GM06990 (cell line): Measurements from ENCODE around the gene RPTOR.

Source experiments
- DNase-seq: peaks from one replicate; pipeline ENCODE4 v3.0.0-alpha.2; 2011; ENCODE audit not compliant: insufficient read length; ENCODE audit errors: extremely low read depth
- H3K27me3 ChIP-seq: replicated peaks from 2 replicates; pipeline ENCODE4 v1.6.0; 2011; ENCODE audit warnings: low read length; ENCODE audit not compliant: control insufficient read depth, insufficient read depth
- H3K36me3 ChIP-seq: 2 replicates; pipeline ENCODE4 v1.5.1; 2011; ENCODE audit warnings: low read length; ENCODE audit not compliant: control insufficient read depth, insufficient read depth
- H3K4me3 ChIP-seq: replicated peaks from 2 replicates; pipeline ENCODE4 v1.5.1; 2011; ENCODE audit warnings: low read depth, mild to moderate bottlenecking, control low read depth, low read length
- CTCF ChIP-seq: IDR thresholded peaks from 2 replicates; pipeline ENCODE4 v1.5.1; 2011; ENCODE audit warnings: low read length, control low read depth, mild to moderate bottlenecking, inconsistent platforms; ENCODE audit not compliant: insufficient read depth, poor library complexity, severe bottlenecking

Gene RPTOR

GRCh38 chr17:80807014-80807413 is 262.4 kb downstream of the RPTOR start:
- Histone ChIP-seq H3K4me3 (no peak overlapping the region), H3K27me3 (no peaks in the 10 kb centered on the region), H3K36me3 (no peaks in the 10 kb centered on the region; the same call in none of the 2 replicates)
- TF ChIP-seq CTCF, result no peak
- no peak for DNase-seq

GRCh38 chr17:80807882-80808281 is 263.2 kb downstream of the RPTOR start:
- Histone ChIP-seq H3K36me3 (peaks cover 2% of the 10 kb centered on the region), H3K4me3 (no peak overlapping the region), H3K27me3 (no peaks in the 10 kb centered on the region)
- no peak for TF ChIP-seq CTCF
- DNase-seq, result no peak

GRCh38 chr17:80811181-80812105 is 266.8 kb downstream of the RPTOR start:
- Histone ChIP-seq H3K4me3 (no peak overlapping the region), H3K36me3 (peaks cover 2% of the 10 kb centered on the region), H3K27me3 (no peaks in the 10 kb centered on the region)
- no peak for DNase-seq
- no peak for TF ChIP-seq CTCF

- TF ChIP-seq CTCF, result no peak
- Histone ChIP-seq H3K27me3 (no peaks in the 10 kb centered on the region), H3K4me3 (no peak overlapping the region), H3K36me3 (peaks cover 2% of the 10 kb centered on the region)
- DNase-seq, result no peak
Measured at GRCh38 chr17:80812362-80813088, 267.9 kb downstream of the RPTOR start.

GRCh38 chr17:80813318-80813717 is 268.7 kb downstream of the RPTOR start:
- DNase-seq, result no peak
- H3K36me3 ChIP-seq, result peaks cover 2% of the 10 kb centered on the region
- TF ChIP-seq CTCF, result no peak
- no peak overlapping the region for H3K4me3 ChIP-seq
- H3K27me3 ChIP-seq, result no peaks in the 10 kb centered on the region
